Measurements from ENCODE around the gene SDHAF1.

The SDHAF1 gene

GRCh38 chr19:35988824-35989223 lies 6.2 kb upstream of the SDHAF1 start:
- H3K27ac ChIP-seq (ENCODE audit: low read length), result no peak overlapping the region
- DNase-seq (no peak), ATAC-seq (ENCODE audit: insufficient read depth, low read depth) (no peak)
- H3K9ac ChIP-seq (ENCODE audit: low read depth, low read length), result no peak overlapping the region
- no peaks in the 10 kb centered on the region for H3K79me2 ChIP-seq (ENCODE audit: insufficient read depth, low read length)
- H3K4me2 ChIP-seq (ENCODE audit: insufficient read depth, low read length), result no peak overlapping the region
- H4K20me1 ChIP-seq (ENCODE audit: insufficient read depth, low read length), result no peaks in the 10 kb centered on the region; the same call in 1 of the 2 replicates
- peaks cover 21% of the 10 kb centered on the region for H3K27me3 ChIP-seq (ENCODE audit: insufficient read depth, low read length, poor library complexity)
- H3K36me3 ChIP-seq (ENCODE audit: insufficient read depth, low read length), result no peaks in the 10 kb centered on the region
- no peak overlapping the region for H2AFZ ChIP-seq (ENCODE audit: low read depth, low read length)
- TF ChIP-seq CTCF (IDR thresholded peaks at IDR 0.05; ENCODE audit: borderline replicate concordance, extremely low read depth, low read length, poor library complexity, severe bottlenecking) (no peak), EZH2 (IDR thresholded peaks at IDR 0.05; ENCODE audit: borderline replicate concordance, low read depth, low read length, severe bottlenecking) (no peak)
- H3K9me3 ChIP-seq (ENCODE audit: insufficient read depth, low read length, severe bottlenecking), result no peaks in the 10 kb centered on the region
- H3K4me1 ChIP-seq (ENCODE audit: insufficient read depth, low read length), result no peaks in the 10 kb centered on the region
- no peak overlapping the region for H3K4me3 ChIP-seq (ENCODE audit: low read depth in 1 of 2, low read length in 2 of 2)

DNA sequence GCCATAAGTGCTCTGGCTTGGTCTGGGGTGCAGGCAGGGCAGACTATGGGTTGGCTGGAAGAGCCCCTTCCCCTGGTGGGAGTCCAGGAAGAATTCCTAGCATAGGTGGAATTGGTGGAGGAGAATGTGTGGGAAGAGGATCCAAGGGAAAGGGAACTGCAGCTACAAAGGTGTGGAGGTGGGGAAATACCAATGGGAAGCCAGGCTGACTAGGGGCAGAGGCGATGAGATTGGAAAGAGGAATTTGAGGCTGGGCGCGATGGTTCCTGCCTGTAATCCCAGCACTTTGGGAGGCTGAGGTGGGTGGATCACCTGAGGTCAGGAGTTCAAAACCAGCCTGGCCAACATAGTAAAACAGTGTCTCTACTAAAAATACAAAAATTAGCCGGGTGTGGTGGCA lies 4.8 kb upstream of the SDHAF1 start:
- TF ChIP-seq CTCF (IDR thresholded peaks at IDR 0.05; ENCODE audit: borderline replicate concordance, extremely low read depth, low read length, poor library complexity, severe bottlenecking) (no peak), EZH2 (IDR thresholded peaks at IDR 0.05; ENCODE audit: borderline replicate concordance, low read depth, low read length, severe bottlenecking) (no peak)
- no peaks in the 10 kb centered on the region; the same call in 1 of the 2 replicates for H4K20me1 ChIP-seq (ENCODE audit: insufficient read depth, low read length)
- H3K27me3 ChIP-seq (ENCODE audit: insufficient read depth, low read length, poor library complexity), result peaks cover 21% of the 10 kb centered on the region
- H3K27ac ChIP-seq (ENCODE audit: low read length), result no peak overlapping the region
- H2AFZ ChIP-seq (ENCODE audit: low read depth, low read length), result no peak overlapping the region
- H3K9me3 ChIP-seq (ENCODE audit: insufficient read depth, low read length, severe bottlenecking), result no peaks in the 10 kb centered on the region
- no peak overlapping the region for H3K4me2 ChIP-seq (ENCODE audit: insufficient read depth, low read length)
- no peak overlapping the region for H3K4me3 ChIP-seq (ENCODE audit: low read depth in 1 of 2, low read length in 2 of 2)
- H3K36me3 ChIP-seq (ENCODE audit: insufficient read depth, low read length), result no peaks in the 10 kb centered on the region; the same call in 1 of the 2 replicates
- H3K79me2 ChIP-seq (ENCODE audit: insufficient read depth, low read length), result peaks cover 5% of the 10 kb centered on the region
- H3K9ac ChIP-seq (ENCODE audit: low read depth, low read length), result no peak overlapping the region
- ATAC-seq (ENCODE audit: insufficient read depth, low read depth), result no peak
- DNase-seq, result no peak
- H3K4me1 ChIP-seq (ENCODE audit: insufficient read depth, low read length), result peaks cover 10% of the 10 kb centered on the region

GRCh38 chr19:35990771-35991730 lies 3.9 kb upstream of the SDHAF1 start:
- peaks cover 14% of the 10 kb centered on the region for H3K79me2 ChIP-seq (ENCODE audit: insufficient read depth, low read length)
- peaks cover 15% of the 10 kb centered on the region for H3K27me3 ChIP-seq (ENCODE audit: insufficient read depth, low read length, poor library complexity)
- TF ChIP-seq EZH2 (IDR thresholded peaks at IDR 0.05; ENCODE audit: borderline replicate concordance, low read depth, low read length, severe bottlenecking) (no peak), CTCF (IDR thresholded peaks at IDR 0.05; ENCODE audit: borderline replicate concordance, extremely low read depth, low read length, poor library complexity, severe bottlenecking) (no peak)
- no peaks in the 10 kb centered on the region for H3K9me3 ChIP-seq (ENCODE audit: insufficient read depth, low read length, severe bottlenecking)
- no peak overlapping the region for H3K4me3 ChIP-seq (ENCODE audit: low read depth in 1 of 2, low read length in 2 of 2)
- no peak for DNase-seq
- H3K9ac ChIP-seq (ENCODE audit: low read depth, low read length), result no peak overlapping the region
- H3K27ac ChIP-seq (ENCODE audit: low read length), result no peak overlapping the region
- ATAC-seq (ENCODE audit: insufficient read depth, low read depth), result no peak
- no peak overlapping the region for H2AFZ ChIP-seq (ENCODE audit: low read depth, low read length)
- peaks cover 17% of the 10 kb centered on the region for H3K4me1 ChIP-seq (ENCODE audit: insufficient read depth, low read length)
- no peaks in the 10 kb centered on the region; the same call in 1 of the 2 replicates for H3K36me3 ChIP-seq (ENCODE audit: insufficient read depth, low read length)
- no peak overlapping the region for H3K4me2 ChIP-seq (ENCODE audit: insufficient read depth, low read length)
- H4K20me1 ChIP-seq (ENCODE audit: insufficient read depth, low read length), result peaks cover 7% of the 10 kb centered on the region; the same call in 1 of the 2 replicates
